ACC112 (cell line): ENCODE measurements around the gene MYH11.
A peak's percentile ranks its signal among the peaks of the same experiment; 100 is the strongest.
"Not testable (repeated sequence)": the region's sequence is repeated elsewhere in the genome, so short reads cannot be mapped to it uniquely, and the experiment has no call there.

ENCODE experiments used
- H2AFZ ChIP-seq: fragments of 200-600 bp; sonication (generic); one replicate; pipeline ENCODE4 v1.6.0; 2017; ENCODE audit warnings: antibody characterized with exemption, low read length; ENCODE audit not compliant: unreplicated experiment
- H3K27ac ChIP-seq: fragments of 200-600 bp; sonication (generic); 2 replicates; pipeline ENCODE4 v1.5.1; 2014; ENCODE audit warnings: low read depth, mild to moderate bottlenecking, antibody characterized with exemption, low read length, moderate library complexity
- H3K27me3 ChIP-seq: fragments of 200-600 bp; sonication (generic); 2 replicates; pipeline ENCODE4 v1.6.1; 2014; ENCODE audit warnings: mild to moderate bottlenecking, antibody characterized with exemption, low read length, moderate library complexity, mixed read lengths; ENCODE audit not compliant: insufficient read depth
- H3K36me3 ChIP-seq: fragments of 200-600 bp; sonication (generic); 2 replicates; pipeline ENCODE4 v1.6.1; 2016; ENCODE audit warnings: mild to moderate bottlenecking, antibody characterized with exemption, low read length, moderate library complexity, mixed read lengths; ENCODE audit not compliant: insufficient read depth
- H3K4me1 ChIP-seq: fragments of 200-600 bp; sonication (generic); one replicate; pipeline ENCODE4 v1.6.1; 2016; ENCODE audit warnings: low read length, mixed read lengths; ENCODE audit not compliant: insufficient read depth, unreplicated experiment, control insufficient read depth
- H3K4me3 ChIP-seq: fragments of 200-600 bp; sonication (generic); 2 replicates; pipeline ENCODE4 v1.5.1; 2014; ENCODE audit warnings: mild to moderate bottlenecking, low read depth, low read length
- H3K79me2 ChIP-seq: fragments of 200-600 bp; sonication (generic); one replicate; pipeline ENCODE4 v1.6.0; 2016; ENCODE audit warnings: low read length; ENCODE audit not compliant: control insufficient read depth, unreplicated experiment, insufficient read depth

MYH11 gene

DNA sequence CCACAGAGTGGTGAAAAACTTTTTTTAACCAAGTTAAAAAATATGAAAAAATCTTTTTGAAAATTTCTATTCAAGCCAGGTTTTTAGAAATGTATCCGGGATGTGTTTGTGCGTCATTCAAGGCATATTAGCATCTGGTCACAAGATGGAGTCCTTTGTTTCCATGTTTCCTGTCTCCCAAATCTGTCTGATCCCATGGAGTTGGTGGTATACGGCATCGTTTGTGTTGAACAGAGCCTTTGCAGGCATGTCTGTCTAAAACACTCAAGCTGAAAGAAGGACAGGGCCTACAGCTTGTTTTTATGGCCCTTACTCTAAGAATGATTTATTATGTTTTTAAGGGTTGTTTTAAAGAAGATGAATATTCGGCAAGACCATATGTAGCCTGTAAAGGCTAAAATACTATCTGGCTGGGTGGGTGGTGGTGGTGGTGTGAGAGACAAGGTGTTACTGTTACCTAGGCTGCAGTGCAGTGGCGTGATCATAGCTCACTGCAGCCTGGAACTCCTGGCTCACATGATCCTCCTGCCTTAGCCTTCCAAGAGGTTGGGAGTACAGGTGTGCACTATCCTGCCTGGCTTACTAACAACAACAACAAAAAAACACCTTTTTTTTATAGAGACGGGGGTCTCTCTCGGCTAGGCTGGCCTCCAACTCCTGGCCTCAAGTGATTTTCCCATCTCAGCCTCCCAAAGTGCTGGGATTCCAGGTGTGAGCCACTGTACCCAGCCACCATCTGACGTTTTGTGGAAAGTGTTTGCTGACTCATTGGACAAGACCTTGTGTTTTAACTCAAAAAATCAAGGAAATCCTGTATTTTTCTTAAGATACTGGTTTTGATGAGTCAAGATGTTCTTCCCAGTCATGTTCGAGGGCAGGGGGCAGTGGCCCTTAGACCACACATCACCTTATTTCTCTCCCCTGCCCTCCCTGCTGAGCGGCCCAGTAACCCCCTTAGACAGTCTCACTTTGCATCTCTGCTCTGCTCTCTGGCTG lies 154.6 kb downstream of the MYH11 start:
- Histone ChIP-seq H3K79me2 (no peaks in the 10 kb centered on the region), H3K27ac (peak overlapping the region; percentile 14; the same call in 1 of the 2 replicates), H3K27me3 (no peaks in the 10 kb centered on the region), H3K36me3 (no peaks in the 10 kb centered on the region; the same call in 1 of the 2 replicates), H3K4me1 (peaks cover 13% of the 10 kb centered on the region), H2AFZ (no peak overlapping the region), H3K4me3 (no peak overlapping the region)

DNA sequence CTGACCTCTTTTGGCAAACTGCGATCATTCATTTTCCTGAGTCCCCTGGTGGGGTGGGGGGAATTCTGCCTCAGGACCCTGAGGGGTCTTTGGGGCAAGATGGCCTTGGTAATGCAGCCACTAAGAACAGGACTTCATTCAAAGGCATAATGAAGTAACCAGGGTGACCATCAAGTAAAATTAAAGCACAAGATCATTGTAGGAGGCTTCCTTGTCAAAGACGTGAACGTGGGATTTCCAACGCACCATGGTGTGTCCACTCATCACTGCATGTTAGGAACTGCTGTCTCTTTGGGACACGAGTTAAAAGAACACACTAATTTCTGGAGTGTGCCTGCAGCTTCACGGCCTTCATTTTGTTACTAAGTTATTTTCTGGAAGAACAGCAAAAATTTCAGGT lies 155.5 kb downstream of the MYH11 start:
- no peak overlapping the region for H3K4me3 ChIP-seq
- H3K79me2 ChIP-seq: no peaks in the 10 kb centered on the region
- no peak overlapping the region for H2AFZ ChIP-seq
- peaks cover 9% of the 10 kb centered on the region; the same call in 1 of the 2 replicates for H3K36me3 ChIP-seq
- H3K27me3 ChIP-seq: no peaks in the 10 kb centered on the region
- no peak overlapping the region for H3K27ac ChIP-seq
- H3K4me1 ChIP-seq: peaks cover 13% of the 10 kb centered on the region

DNA sequence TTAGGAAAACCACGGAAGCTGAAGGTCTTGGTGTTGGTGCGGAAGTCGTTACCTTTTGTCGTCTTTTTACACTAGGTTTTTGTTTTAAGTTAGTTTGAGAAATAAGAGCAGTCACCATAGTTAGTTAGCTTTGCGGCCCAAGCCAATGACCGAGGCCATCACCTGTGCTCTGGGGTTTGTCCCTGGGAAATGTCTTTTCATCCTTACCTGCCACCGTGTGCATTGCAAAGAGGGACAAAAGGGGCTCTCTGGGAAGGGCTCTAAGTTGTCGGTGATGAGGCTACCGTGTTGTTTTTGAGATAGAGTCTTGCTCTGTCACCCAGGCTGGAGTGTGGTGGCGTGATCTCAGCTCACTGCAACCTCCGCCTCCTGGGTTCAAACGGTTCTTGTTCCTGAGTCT lies 157.0 kb downstream of the MYH11 start:
- H3K4me1 ChIP-seq: peaks cover 13% of the 10 kb centered on the region
- no peaks in the 10 kb centered on the region for H3K79me2 ChIP-seq
- H2AFZ ChIP-seq: no peak overlapping the region
- H3K27ac ChIP-seq: no peak overlapping the region
- no peaks in the 10 kb centered on the region for H3K27me3 ChIP-seq
- no peak overlapping the region for H3K4me3 ChIP-seq
- H3K36me3 ChIP-seq: peaks cover 15% of the 10 kb centered on the region

DNA sequence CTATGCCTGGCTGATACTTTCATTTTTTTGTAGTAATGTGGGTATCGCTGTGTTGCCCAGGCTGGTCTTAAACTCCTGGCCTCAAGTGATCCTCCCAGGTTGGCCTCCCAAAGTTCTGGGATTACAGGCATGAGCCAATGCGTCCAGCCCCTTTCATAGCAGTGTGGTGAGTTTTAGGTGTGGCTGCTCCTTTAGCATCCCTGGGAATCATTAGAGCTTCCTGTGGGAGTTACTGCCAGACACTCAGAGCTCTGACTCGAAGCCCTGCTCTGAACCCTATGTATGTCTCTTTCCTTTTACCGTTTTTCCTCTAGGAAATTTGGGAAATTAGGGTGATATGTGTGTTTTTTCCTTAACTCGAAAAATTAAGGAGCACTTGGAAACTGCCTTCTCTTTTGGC lies 162.3 kb downstream of the MYH11 start:
- Histone ChIP-seq H3K27me3 (no peaks in the 10 kb centered on the region), H3K4me3 (no peak overlapping the region), H3K27ac (no peak overlapping the region), H3K4me1 (peaks cover 16% of the 10 kb centered on the region), H3K36me3 (peaks cover 33% of the 10 kb centered on the region), H3K79me2 (no peaks in the 10 kb centered on the region), H2AFZ (no peak overlapping the region)

DNA sequence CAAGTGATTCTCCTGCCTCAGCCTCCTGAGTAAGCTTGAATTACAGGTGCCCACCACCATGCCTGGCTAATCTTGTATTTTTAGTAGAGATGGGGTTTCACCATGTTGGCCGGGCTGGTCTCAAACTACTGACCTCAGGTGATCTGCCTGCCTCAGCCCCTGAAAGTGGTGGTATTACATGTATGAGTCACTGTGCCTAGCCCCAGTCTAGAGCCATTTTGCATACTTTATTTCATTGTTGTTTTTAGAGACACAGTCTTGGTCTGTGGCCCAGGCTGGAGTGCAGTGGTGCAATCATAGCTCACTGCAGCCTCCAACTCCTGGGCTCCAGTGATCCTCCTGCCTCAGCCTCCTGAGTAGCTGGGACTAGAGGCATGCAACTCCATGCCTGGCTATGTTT lies 164.3 kb downstream of the MYH11 start:
- H2AFZ ChIP-seq, H3K4me3 ChIP-seq, H3K27ac ChIP-seq, H3K79me2 ChIP-seq, H3K27me3 ChIP-seq: not testable (repeated sequence)
- peaks cover 33% of the 10 kb centered on the region for H3K36me3 ChIP-seq
- peaks cover 22% of the 10 kb centered on the region for H3K4me1 ChIP-seq

DNA sequence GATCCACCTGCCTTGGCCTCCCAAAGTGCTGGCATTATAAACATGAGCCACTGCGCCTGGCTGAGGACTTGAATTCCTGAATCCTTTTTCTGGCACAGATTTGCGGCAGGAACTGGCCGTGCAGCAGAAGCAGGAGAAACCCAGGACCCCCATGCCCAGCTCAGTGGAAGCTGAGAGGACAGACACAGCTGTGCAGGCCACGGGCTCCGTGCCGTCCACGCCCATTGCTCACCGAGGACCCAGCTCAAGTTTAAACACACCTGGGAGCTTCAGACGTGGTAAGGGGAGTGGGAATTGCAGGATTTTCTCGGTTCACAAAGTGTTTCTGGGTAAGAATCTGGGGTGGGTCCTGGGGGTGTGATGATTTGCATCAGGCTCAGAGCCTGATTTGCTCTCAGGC lies 165.8 kb downstream of the MYH11 start:
- peaks cover 22% of the 10 kb centered on the region for H3K4me1 ChIP-seq
- no peak overlapping the region for H3K4me3 ChIP-seq
- peaks cover 22% of the 10 kb centered on the region for H3K36me3 ChIP-seq
- H3K27me3 ChIP-seq: no peaks in the 10 kb centered on the region
- H3K79me2 ChIP-seq: no peaks in the 10 kb centered on the region
- H2AFZ ChIP-seq: no peak overlapping the region
- peak overlapping the region; percentile 68; the same call in 1 of the 2 replicates for H3K27ac ChIP-seq

DNA sequence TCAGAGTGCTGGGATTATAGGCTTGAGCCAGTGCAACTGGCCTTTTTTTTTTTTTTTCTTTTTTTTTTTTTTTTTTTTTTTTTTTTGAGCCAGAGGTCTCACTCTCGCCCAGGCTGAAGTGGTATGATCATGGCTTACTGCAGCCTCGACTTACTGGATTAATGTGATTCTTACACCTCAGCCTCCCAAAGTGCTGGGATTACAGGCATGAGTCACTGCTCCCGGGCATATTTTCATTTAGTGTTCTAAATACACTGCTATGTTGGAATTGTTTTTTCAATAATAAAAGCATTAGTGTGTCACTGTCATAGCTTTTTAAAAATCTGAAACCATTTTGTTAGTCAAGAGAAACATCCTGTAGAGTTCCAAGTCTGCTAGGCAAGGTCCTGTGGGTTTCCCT lies 166.5 kb downstream of the MYH11 start:
- Histone ChIP-seq H3K27me3 (no peaks in the 10 kb centered on the region), H3K4me1 (peaks cover 22% of the 10 kb centered on the region), H3K36me3 (peaks cover 18% of the 10 kb centered on the region; the same call in 1 of the 2 replicates), H3K27ac (peak overlapping the region; percentile 68), H3K4me3 (no peak overlapping the region), H3K79me2 (no peaks in the 10 kb centered on the region), H2AFZ (no peak overlapping the region)

DNA sequence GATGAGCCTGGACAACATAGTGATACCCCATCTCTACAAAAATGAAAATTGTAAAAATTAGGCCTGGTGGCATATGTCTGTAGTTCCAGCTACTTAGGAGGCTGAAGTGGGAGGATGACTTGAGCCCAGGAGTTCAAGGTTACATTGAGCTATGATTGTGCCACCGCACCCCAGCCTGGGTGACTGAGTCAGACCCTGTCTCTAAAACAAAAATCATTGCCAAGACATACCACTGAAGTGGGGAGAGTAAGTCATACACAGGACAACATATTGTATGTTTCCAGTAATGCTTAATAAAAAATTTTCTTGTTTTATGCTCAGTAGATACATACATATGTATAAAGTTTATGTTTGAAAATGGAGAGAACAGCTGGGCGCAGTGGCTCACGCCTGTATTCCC lies 167.5 kb downstream of the MYH11 start:
- Histone ChIP-seq H3K36me3 (peaks cover 18% of the 10 kb centered on the region; the same call in 1 of the 2 replicates), H3K4me1 (peaks cover 19% of the 10 kb centered on the region), H3K79me2 (no peaks in the 10 kb centered on the region), H3K27me3 (no peaks in the 10 kb centered on the region), H3K4me3 (no peak overlapping the region), H2AFZ (no peak overlapping the region), H3K27ac (peak overlapping the region; percentile 63)

DNA sequence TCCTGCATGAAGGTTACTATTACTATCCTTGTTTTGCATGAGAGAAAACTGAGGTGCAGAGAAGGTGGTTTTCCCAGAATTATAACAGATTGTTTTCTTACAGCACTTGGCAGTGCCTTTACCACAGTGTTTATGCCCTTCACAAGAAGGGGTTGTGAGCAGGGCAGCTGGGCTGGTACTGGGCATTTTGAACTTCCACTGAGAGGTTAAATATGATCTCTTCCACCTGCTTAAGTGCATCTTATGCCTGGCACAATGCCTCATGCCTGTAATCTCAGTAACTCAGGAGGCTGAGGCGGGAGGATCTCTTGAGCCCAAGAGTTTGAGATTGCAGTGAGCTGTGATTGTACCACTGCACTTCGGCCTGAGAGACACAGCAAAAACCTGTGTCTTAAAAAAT lies 170.5 kb downstream of the MYH11 start:
- Histone ChIP-seq H2AFZ (no peak overlapping the region), H3K4me3 (no peak overlapping the region), H3K4me1 (peaks cover 30% of the 10 kb centered on the region), H3K27me3 (no peaks in the 10 kb centered on the region), H3K79me2 (no peaks in the 10 kb centered on the region), H3K27ac (no peak overlapping the region), H3K36me3 (no peaks in the 10 kb centered on the region)

DNA sequence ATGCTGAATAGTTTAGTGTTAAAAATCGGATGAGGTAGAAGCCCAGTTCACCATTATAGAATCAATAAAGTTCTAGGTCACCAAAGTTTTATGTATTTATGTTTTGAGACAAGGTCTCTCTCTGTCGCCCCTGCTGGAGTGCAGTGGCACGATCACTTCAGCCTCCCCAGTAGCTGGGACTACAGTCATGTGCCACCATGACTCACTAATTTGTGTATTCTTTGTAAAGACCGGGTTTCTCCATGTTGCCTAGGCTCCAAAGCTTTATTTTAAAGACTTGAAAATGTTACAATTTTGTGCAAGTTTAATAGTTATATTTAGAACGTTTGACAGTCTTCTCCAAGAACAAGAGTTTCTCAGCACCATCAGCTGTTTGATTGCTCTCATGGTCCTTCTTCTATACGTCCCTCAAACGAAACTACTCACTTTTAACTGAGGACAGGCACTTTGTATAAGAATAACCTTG lies 174.7 kb downstream of the MYH11 start:
- H3K4me1 ChIP-seq: peaks cover 11% of the 10 kb centered on the region
- H3K27me3 ChIP-seq: no peaks in the 10 kb centered on the region
- H3K79me2 ChIP-seq: no peaks in the 10 kb centered on the region
- peaks cover 9% of the 10 kb centered on the region; the same call in 1 of the 2 replicates for H3K36me3 ChIP-seq
- peak overlapping the region; percentile 71 for H3K27ac ChIP-seq
- no peak overlapping the region for H3K4me3 ChIP-seq
- peak overlapping the region; percentile 67 for H2AFZ ChIP-seq

DNA sequence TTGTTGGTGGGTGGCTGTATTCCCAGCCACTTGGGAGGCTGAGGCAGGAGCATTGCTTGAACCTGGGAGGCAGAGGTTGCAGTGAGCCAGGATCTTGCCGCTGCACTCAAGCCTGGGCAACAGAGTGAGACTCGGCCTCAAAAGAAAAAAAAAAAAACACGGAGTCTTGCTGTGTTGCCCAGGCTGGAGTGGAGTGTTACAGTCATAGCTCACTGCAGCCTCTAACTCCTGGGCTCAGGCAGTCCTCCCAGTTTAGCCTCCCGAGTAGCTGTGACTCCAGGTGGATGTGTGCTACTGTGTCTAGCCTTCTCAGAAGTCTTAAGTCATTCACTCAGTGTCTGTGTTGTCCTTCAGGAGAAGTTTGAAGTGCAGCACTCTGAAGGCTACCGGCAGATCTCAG lies 179.4 kb downstream of the MYH11 start:
- H2AFZ ChIP-seq: no peak overlapping the region
- no peaks in the 10 kb centered on the region for H3K27me3 ChIP-seq
- no peak overlapping the region for H3K27ac ChIP-seq
- H3K4me3 ChIP-seq: no peak overlapping the region
- H3K79me2 ChIP-seq: peaks cover 5% of the 10 kb centered on the region
- H3K36me3 ChIP-seq: peaks cover 9% of the 10 kb centered on the region; the same call in 1 of the 2 replicates
- peaks cover 20% of the 10 kb centered on the region for H3K4me1 ChIP-seq
